ENCODE measurements around the gene FBXL15.

DNA sequence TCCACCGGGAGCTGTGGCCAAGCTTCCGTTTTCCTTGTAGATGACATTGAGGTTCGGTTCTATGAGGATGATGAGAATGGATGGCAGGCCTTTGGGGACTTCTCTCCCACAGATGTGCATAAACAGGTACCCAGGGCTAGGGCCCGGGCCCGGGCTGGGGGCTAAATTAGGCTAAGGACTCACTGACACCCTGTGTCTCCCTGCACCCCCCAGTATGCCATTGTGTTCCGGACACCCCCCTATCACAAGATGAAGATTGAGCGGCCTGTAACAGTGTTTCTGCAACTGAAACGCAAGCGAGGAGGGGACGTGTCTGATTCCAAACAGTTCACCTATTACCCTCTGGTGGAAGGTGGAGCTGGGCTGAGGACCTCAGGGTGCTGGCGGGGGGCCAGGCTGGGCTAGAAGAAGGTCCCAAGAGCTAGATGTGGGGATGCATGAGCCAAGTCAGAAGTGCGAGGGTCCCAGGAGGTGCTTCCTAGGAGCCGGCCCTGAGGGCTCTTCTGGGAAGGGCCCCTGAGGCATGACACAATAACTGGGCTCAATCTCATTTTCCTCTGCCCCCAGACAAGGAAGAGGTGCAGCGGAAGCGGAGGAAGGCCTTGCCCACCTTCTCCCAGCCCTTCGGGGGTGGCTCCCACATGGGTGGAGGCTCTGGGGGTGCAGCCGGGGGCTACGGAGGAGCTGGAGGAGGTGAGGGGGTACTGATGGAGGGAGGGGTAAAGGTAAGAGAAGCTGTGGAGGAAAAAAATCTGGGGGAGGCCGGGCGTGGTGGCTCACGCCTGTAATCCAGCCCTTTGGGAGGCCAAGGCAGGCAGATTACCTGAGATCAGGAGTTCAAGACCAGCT lies 22.2 kb upstream of the FBXL15 start:
- TF ChIP-seq, protein P1, sequence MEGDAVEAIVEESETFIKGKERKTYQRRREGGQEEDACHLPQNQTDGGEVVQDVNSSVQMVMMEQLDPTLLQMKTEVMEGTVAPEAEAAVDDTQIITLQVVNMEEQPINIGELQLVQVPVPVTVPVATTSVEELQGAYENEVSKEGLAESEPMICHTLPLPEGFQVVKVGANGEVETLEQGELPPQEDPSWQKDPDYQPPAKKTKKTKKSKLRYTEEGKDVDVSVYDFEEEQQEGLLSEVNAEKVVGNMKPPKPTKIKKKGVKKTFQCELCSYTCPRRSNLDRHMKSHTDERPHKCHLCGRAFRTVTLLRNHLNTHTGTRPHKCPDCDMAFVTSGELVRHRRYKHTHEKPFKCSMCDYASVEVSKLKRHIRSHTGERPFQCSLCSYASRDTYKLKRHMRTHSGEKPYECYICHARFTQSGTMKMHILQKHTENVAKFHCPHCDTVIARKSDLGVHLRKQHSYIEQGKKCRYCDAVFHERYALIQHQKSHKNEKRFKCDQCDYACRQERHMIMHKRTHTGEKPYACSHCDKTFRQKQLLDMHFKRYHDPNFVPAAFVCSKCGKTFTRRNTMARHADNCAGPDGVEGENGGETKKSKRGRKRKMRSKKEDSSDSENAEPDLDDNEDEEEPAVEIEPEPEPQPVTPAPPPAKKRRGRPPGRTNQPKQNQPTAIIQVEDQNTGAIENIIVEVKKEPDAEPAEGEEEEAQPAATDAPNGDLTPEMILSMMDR (IDR thresholded peaks at IDR 0.05) = no peak
- TF ChIP-seq ESRRA (CRISPR knock-in tag; IDR thresholded peaks at IDR 0.05; ENCODE audit: borderline replicate concordance) (no peak), FOXP1 (CRISPR knock-in tag; IDR thresholded peaks at IDR 0.05; ENCODE audit: borderline replicate concordance) (no peak), NR3C1 (CRISPR knock-in tag; conservative IDR thresholded peaks at IDR 0.05; ENCODE audit: low read depth) (no peak), SMAD4 (CRISPR knock-in tag; IDR thresholded peaks at IDR 0.05) (no peak)
- TF ChIP-seq, protein P2, sequence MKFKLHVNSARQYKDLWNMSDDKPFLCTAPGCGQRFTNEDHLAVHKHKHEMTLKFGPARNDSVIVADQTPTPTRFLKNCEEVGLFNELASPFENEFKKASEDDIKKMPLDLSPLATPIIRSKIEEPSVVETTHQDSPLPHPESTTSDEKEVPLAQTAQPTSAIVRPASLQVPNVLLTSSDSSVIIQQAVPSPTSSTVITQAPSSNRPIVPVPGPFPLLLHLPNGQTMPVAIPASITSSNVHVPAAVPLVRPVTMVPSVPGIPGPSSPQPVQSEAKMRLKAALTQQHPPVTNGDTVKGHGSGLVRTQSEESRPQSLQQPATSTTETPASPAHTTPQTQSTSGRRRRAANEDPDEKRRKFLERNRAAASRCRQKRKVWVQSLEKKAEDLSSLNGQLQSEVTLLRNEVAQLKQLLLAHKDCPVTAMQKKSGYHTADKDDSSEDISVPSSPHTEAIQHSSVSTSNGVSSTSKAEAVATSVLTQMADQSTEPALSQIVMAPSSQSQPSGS (CRISPR knock-in tag; IDR thresholded peaks at IDR 0.05; ENCODE audit: borderline replicate concordance, low read depth) = no peak
- TF ChIP-seq, protein P3, sequence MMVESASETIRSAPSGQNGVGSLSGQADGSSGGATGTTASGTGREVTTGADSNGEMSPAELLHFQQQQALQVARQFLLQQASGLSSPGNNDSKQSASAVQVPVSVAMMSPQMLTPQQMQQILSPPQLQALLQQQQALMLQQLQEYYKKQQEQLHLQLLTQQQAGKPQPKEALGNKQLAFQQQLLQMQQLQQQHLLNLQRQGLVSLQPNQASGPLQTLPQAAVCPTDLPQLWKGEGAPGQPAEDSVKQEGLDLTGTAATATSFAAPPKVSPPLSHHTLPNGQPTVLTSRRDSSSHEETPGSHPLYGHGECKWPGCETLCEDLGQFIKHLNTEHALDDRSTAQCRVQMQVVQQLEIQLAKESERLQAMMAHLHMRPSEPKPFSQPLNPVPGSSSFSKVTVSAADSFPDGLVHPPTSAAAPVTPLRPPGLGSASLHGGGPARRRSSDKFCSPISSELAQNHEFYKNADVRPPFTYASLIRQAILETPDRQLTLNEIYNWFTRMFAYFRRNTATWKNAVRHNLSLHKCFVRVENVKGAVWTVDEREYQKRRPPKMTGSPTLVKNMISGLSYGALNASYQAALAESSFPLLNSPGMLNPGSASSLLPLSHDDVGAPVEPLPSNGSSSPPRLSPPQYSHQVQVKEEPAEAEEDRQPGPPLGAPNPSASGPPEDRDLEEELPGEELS (CRISPR knock-in tag; IDR thresholded peaks at IDR 0.05) = no peak
- TF ChIP-seq, protein P4, sequence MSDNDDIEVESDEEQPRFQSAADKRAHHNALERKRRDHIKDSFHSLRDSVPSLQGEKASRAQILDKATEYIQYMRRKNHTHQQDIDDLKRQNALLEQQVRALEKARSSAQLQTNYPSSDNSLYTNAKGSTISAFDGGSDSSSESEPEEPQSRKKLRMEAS (CRISPR knock-in tag; IDR thresholded peaks at IDR 0.05) = no peak
- TF ChIP-seq, protein P5, sequence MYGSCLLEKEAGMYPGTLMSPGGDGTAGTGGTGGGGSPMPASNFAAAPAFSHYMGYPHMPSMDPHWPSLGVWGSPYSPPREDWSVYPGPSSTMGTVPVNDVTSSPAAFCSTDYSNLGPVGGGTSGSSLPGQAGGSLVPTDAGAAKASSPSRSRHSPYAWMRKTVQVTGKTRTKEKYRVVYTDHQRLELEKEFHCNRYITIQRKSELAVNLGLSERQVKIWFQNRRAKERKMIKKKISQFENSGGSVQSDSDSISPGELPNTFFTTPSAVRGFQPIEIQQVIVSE (CRISPR knock-in tag; IDR thresholded peaks at IDR 0.05; ENCODE audit: borderline replicate concordance) = no peak
- TF ChIP-seq, protein P6, sequence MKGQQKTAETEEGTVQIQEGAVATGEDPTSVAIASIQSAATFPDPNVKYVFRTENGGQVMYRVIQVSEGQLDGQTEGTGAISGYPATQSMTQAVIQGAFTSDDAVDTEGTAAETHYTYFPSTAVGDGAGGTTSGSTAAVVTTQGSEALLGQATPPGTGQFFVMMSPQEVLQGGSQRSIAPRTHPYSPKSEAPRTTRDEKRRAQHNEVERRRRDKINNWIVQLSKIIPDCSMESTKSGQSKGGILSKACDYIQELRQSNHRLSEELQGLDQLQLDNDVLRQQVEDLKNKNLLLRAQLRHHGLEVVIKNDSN (CRISPR knock-in tag; IDR thresholded peaks at IDR 0.05) = no peak
- TF ChIP-seq, protein P7, sequence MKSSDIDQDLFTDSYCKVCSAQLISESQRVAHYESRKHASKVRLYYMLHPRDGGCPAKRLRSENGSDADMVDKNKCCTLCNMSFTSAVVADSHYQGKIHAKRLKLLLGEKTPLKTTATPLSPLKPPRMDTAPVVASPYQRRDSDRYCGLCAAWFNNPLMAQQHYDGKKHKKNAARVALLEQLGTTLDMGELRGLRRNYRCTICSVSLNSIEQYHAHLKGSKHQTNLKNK (CRISPR knock-in tag; IDR thresholded peaks at IDR 0.05) = no peak

Data from WTC11 (cell line).